Colonic mucosa (tissue), 4 donors: ENCODE data around the gene EXOC4. TPM values are rescaled to one million over a fixed set of nuclear protein-coding genes. Genes with fewer than 3 reads are reported as not detected.

Source experiments
- DNase-seq: peaks from one replicate; pipeline ENCODE4 v3.0.0-alpha.2; 2020
- H3K27ac ChIP-seq: fragments of 200-600 bp; one replicate; pipeline ENCODE4 v1.8.0; 2021
- H3K27me3 ChIP-seq: fragments of 200-600 bp; one replicate; pipeline ENCODE4 v1.8.0; 2021
- H3K36me3 ChIP-seq: fragments of 200-600 bp; one replicate; pipeline ENCODE4 v1.8.0; 2021
- H3K4me1 ChIP-seq: fragments of 200-600 bp; one replicate; pipeline ENCODE4 v1.8.0; 2021; ENCODE audit warnings: mild to moderate bottlenecking
- H3K4me3 ChIP-seq: fragments of 200-600 bp; one replicate; pipeline ENCODE4 v1.8.0; 2021
- H3K9ac ChIP-seq, 2 donors: one replicate each; pipeline ENCODE4 v1.7.0; 2013; ENCODE audit warnings: control low read depth in 2 of 2, low read depth in 2 of 2, low read length in 2 of 2
- H3K9me3 ChIP-seq: fragments of 200-600 bp; one replicate; pipeline ENCODE4 v1.8.0; 2021
- CTCF ChIP-seq: fragments of 200-600 bp; IDR thresholded peaks from one replicate; pipeline ENCODE4 v1.8.0; 2022; ENCODE audit warnings: antibody characterized with exemption, mild to moderate bottlenecking
- intact Hi-C: fragments of 100-400 bp; cut with DNase I; formaldehyde crosslinking; loops from one replicate; pipeline ENCODE4 v1.14.1; 2022
- total RNA-seq, 2 donors: library from RNA; stranded (reverse); fragmentation: NEBNext Ultra II Directional in 1 of 2; extraction: Animal tissue kit (Norgen Biotek cat#: 25700) in 1 of 2; gene quantifications; one replicate each; pipeline ENCODE4 v1.2.1, GENCODE V29; 2021
- donor health status: healthy.
- donor health status: DM: no; HTN: no; CAD: no.
- donor health status: DM: no; HTN: no; CAD: no.

EXOC4 gene
- total RNA-seq, 2 donors from 2014 or later: 61.1 to 73.3 TPM

GRCh38 chr7:133670250-133670649 lies 417.4 kb downstream of the EXOC4 start:
- H3K9me3 ChIP-seq: no peaks in the 10 kb centered on the region
- no peak for DNase-seq
- intact Hi-C loops: no loop called here
- no peaks in the 10 kb centered on the region for H3K36me3 ChIP-seq
- no peak for TF ChIP-seq CTCF
- no peak overlapping the region for H3K27ac ChIP-seq
- no peaks in the 10 kb centered on the region for H3K27me3 ChIP-seq
- H3K4me1 ChIP-seq: no peaks in the 10 kb centered on the region
- H3K9ac ChIP-seq: no peak overlapping the region
- no peak overlapping the region for H3K4me3 ChIP-seq

- DNase-seq: no peak
- no peak for TF ChIP-seq CTCF
These were observed 420.0 kb downstream of the EXOC4 start for GRCh38 chr7:133672866-133673265.

GRCh38 chr7:133674079-133674763 lies 421.3 kb downstream of the EXOC4 start:
- no peak overlapping the region for H3K9ac ChIP-seq
- intact Hi-C loops: no loop called here
- no peak overlapping the region for H3K27ac ChIP-seq

More at GRCh38 chr7:133672866-133673265, 420.0 kb downstream of the EXOC4 start:
- H3K27ac ChIP-seq: no peak overlapping the region
- intact Hi-C loops: no loop called here
- H3K9me3 ChIP-seq: no peaks in the 10 kb centered on the region
- H3K9ac ChIP-seq: no peak overlapping the region
- no peaks in the 10 kb centered on the region for H3K4me1 ChIP-seq
- H3K4me3 ChIP-seq: no peak overlapping the region
- no peaks in the 10 kb centered on the region for H3K27me3 ChIP-seq
- H3K36me3 ChIP-seq: no peaks in the 10 kb centered on the region

GRCh38 chr7:133675510-133676218 lies 422.8 kb downstream of the EXOC4 start:
- H3K27ac ChIP-seq: no peak overlapping the region
- no peak overlapping the region for H3K4me3 ChIP-seq
- TF ChIP-seq CTCF: no peak
- H3K9ac ChIP-seq: no peak overlapping the region
- no peaks in the 10 kb centered on the region for H3K4me1 ChIP-seq
- no peaks in the 10 kb centered on the region for H3K36me3 ChIP-seq
- no peaks in the 10 kb centered on the region for H3K9me3 ChIP-seq
- no peak for DNase-seq
- H3K27me3 ChIP-seq: no peaks in the 10 kb centered on the region
- intact Hi-C loops: no loop called here

More at GRCh38 chr7:133674079-133674763, 421.3 kb downstream of the EXOC4 start:
- DNase-seq: no peak
- no peak for TF ChIP-seq CTCF
- Histone ChIP-seq H3K4me1 (no peaks in the 10 kb centered on the region), H3K27me3 (no peaks in the 10 kb centered on the region), H3K4me3 (no peak overlapping the region), H3K9me3 (no peaks in the 10 kb centered on the region), H3K36me3 (no peaks in the 10 kb centered on the region)

- Histone ChIP-seq H3K9me3 (no peaks in the 10 kb centered on the region), H3K4me3 (no peak overlapping the region), H3K27me3 (no peaks in the 10 kb centered on the region), H3K4me1 (no peaks in the 10 kb centered on the region), H3K36me3 (no peaks in the 10 kb centered on the region), H3K27ac (no peak overlapping the region), H3K9ac (no peak overlapping the region)
- intact Hi-C loops: no loop called here
- no peak for DNase-seq
- TF ChIP-seq CTCF: no peak
These were observed 424.0 kb downstream of the EXOC4 start for GRCh38 chr7:133676805-133677370.
